ENCODE measurements around the gene CTNND1.

DNA sequence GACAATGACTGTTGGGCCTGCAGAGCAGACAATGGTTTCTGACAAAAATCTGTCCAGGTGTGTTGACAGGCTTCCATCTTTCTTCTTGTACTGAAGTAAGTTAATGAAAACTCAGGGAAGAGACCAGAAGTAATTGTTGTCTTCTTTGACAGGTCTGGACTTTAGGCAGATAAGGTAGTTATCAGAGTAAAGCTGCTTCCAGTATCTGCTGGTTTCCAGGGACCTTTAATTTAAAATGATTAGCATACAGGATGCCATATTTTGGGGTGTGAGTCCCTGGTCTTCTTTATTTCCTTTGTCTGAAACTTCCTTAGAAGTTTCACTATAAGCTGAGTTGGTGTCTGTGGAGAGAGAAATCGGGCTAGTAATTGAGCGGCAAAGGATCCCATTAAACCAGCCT, 47.8 kb upstream of the CTNND1 start:
- TF ChIP-seq POLR2A (IDR thresholded peaks at IDR 0.05; ENCODE audit: low read depth, low read length) (no peak), TAF1 (IDR thresholded peaks at IDR 0.05; ENCODE audit: low read depth, low read length) (no peak), POLR2AphosphoS5 (IDR thresholded peaks at IDR 0.05; ENCODE audit: low read depth, low read length) (no peak), PAX5 (IDR thresholded peaks at IDR 0.05; ENCODE audit: insufficient read depth, low read length, severe bottlenecking) (no peak), SPI1 (IDR thresholded peaks at IDR 0.05; ENCODE audit: low read depth, low read length) (no peak), POU2F2 (IDR thresholded peaks at IDR 0.05; ENCODE audit: low read depth, low read length) (no peak)
